Measurements from ENCODE around the gene CLN6. TPM values are rescaled to one million over a fixed set of nuclear protein-coding genes. Genes with fewer than 3 reads are reported as not detected.

CLN6 gene
- 10 to 100 TPM; 12.7 to 21.1 TPM for total RNA-seq

DNA sequence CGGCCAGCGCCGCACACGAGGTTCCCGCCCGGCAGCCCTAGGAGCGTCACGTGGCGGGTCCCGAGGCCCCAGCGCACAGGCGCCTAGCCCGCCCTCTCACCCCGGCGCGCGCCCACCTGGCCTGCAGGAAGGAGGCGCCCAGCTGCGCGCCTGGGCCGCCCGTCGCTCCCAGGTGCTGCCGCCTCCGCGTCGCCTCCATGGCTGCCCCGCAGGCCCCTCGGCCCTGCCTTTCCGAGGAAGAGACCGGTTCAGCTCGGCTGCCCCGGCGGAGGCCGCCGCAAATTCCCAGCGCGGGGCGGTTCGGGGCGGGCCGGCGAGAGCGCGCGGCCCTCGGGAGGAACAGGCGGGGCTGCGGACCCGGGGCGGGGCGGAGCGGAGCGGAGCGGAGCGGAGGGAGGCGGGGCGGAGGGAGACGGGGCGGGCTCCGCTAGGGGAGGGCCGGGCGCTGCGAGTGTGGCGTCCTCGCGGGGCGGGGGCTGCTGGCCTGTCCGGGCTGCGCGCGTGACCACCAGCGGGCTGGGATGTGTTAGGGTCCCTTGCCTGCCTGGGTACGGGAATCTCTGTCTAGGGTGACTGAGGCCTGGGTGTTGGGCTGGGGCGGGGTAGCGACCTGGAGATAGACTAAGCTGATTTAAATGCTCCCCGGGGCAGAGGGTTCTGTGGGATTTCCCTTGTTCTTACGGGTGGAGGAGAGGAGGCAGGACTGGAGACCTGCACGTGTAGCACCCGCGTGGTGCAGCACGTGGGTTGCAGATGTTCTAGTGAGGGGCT is at the start of gene CLN6:
TSS of gene CLN6 (minus strand) at position 343 of the 771 bp plus-strand sequence. CDS start at position 199, 144 bp downstream.
- WGBS, 2 donors: 0 to 1% methylated on average over 11 to 65 of the region's 82 CpGs
- no peaks in the 10 kb centered on the region for H3K36me3 ChIP-seq (replicated peaks in 1 of 2; ENCODE audit: insufficient read depth in 1 of 2, low read depth in 2 of 2)
- H3K9me3 ChIP-seq: no peaks in the 10 kb centered on the region
- peak within 1 kb of the TSS; percentile 63 to 88 for H3K4me3 ChIP-seq
- intact Hi-C loops (cut with DNase I): no loop called here
- DNase-seq (peak; percentile 79 to 86 (median 80)), ATAC-seq (peak; percentile 97)
- TF ChIP-seq POLR2A (IDR thresholded peaks at IDR 0.05): peak; percentile 26 to 50 (median 46)
- TF ChIP-seq, protein P1, sequence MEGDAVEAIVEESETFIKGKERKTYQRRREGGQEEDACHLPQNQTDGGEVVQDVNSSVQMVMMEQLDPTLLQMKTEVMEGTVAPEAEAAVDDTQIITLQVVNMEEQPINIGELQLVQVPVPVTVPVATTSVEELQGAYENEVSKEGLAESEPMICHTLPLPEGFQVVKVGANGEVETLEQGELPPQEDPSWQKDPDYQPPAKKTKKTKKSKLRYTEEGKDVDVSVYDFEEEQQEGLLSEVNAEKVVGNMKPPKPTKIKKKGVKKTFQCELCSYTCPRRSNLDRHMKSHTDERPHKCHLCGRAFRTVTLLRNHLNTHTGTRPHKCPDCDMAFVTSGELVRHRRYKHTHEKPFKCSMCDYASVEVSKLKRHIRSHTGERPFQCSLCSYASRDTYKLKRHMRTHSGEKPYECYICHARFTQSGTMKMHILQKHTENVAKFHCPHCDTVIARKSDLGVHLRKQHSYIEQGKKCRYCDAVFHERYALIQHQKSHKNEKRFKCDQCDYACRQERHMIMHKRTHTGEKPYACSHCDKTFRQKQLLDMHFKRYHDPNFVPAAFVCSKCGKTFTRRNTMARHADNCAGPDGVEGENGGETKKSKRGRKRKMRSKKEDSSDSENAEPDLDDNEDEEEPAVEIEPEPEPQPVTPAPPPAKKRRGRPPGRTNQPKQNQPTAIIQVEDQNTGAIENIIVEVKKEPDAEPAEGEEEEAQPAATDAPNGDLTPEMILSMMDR (IDR thresholded peaks at IDR 0.05): no peak
- H3K27me3 ChIP-seq: no peaks in the 10 kb centered on the region
- peaks cover 19% of the 10 kb centered on the region for H3K4me1 ChIP-seq
- H3K27ac ChIP-seq: peak within 1 kb of the TSS; percentile 67 to 94 (median 86)

DNA sequence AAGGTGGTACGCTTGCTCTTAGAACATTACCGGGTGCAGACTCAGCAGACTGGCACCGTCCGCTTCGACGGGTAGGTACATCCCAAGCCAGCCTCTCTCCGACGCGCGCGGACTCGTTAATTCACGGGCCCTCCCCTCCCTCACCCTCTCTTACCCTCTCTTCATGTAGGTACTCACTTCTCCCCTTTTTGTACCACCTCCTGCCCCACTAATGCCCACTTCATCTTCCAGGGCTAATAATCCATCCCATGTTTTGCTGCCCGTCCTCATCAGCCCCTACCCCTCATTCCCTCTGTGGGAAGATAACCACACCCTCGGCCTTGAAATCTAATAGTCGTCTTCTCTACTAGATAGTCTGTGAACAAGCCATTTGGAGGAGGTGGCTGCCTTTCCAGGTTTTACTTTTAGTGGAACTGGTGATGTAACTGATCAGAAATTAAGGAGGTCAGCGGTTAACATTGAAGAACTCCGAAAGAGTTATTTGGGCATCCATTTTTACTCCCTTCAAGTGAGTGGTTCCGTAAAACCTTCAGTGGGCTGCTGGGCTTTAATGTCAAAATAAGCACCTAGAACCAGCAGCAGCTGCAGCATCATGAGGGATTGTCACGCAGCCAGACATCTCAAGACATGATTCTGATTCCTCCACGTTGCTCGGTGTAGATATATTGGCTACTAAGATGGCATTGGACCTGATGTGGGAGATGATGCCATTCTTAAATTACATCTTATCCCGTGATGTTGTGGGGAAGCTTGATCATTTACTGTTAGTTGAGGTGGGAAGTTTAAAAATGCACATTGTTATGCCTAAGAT is 49.3 kb upstream of the CLN6 start:
- intact Hi-C loops (cut with DNase I): no loop called here
- no peak for DNase-seq
- 1 to 2% methylated on average over 23 of the region's 23 CpGs for WGBS, 2 donors
- peak; percentile 1 for ATAC-seq
- TF ChIP-seq POLR2A (IDR thresholded peaks at IDR 0.05): no peak
- TF ChIP-seq, protein P1 (IDR thresholded peaks at IDR 0.05): no peak
- Histone ChIP-seq H3K4me3 (peak overlapping the region; percentile 79 to 88), H3K9me3 (no peaks in the 10 kb centered on the region), H3K36me3 (replicated peaks in 1 of 2; ENCODE audit: insufficient read depth in 1 of 2, low read depth in 2 of 2) (no peaks in the 10 kb centered on the region), H3K27ac (peak overlapping the region; percentile 79 to 98 (median 92)), H3K27me3 (no peaks in the 10 kb centered on the region), H3K4me1 (peaks cover 43% of the 10 kb centered on the region)

DNA sequence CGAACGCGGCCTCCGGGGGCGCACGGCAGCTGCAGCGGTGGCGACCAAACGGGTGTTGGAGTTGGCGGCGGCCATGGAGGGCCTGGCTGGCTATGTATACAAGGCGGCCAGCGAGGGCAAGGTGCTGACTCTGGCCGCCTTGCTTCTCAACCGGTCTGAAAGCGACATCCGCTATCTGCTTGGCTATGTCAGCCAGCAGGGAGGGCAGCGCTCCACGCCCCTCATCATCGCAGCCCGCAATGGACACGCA is 48.7 kb upstream of the CLN6 start:
- H3K27ac ChIP-seq: peak overlapping the region; percentile 79 to 98 (median 92)
- H3K4me1 ChIP-seq: peaks cover 43% of the 10 kb centered on the region

DNA sequence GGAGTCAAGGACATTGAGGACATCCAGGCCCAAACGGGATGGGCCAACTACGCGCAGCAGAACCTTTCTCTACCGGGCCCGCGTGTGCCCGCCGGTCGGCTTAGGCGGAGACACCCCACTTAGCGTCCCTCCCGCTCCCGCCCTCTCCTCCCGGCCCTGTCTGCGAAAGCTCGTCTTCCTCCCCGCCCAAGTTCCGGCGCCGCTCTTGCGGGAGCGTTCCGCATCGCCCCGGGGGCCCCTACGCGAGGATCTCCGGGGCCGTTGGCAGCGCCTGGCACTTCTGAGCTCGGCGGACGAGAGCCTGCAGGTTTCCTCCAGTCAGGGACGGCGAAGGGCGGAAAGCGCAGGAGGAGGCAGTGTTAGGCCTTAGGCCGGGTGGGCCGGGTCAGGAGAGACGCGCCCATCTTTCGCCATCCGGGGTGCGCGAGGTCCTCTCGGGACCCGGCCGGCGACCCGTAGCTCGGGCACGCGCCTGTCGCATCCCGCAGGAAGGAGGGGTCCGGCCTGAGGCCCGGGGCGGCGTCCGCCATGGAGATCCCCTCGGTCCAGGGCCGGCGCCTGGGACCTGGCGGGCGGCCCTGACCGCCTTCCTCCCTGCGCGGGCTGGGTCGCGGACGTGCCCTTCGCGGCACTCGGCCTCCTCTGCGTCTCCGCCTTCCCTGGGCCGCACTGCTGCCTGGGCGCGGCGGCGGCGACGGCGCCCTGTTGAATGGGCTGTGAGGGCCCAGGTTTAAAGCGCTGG is 48.2 kb upstream of the CLN6 start, which contains the start of gene FEM1B:
TSS of gene FEM1B (plus strand) at position 143 of the 742 bp plus-strand sequence. CDS start 673 bp downstream, outside the sequence.
- Histone ChIP-seq H3K4me1 (peaks cover 43% of the 10 kb centered on the region), H3K36me3 (replicated peaks in 1 of 2; ENCODE audit: insufficient read depth in 1 of 2, low read depth in 2 of 2) (no peaks in the 10 kb centered on the region), H3K4me3 (peak within 1 kb of the TSS; percentile 79 to 88), H3K9me3 (no peaks in the 10 kb centered on the region), H3K27ac (peak within 1 kb of the TSS; percentile 79 to 98 (median 92)), H3K27me3 (no peaks in the 10 kb centered on the region)
- ATAC-seq (peak; percentile 92), DNase-seq (peak; percentile 87 to 93 (median 91))
- TF ChIP-seq, protein P1 (IDR thresholded peaks at IDR 0.05): peak in 2 of 7 experiments; percentile 17 to 44
- TF ChIP-seq POLR2A (IDR thresholded peaks at IDR 0.05): peak; percentile 44 to 81 (median 79)
- 0 to 1% methylated on average over 20 to 55 of the region's 85 CpGs for WGBS, 2 donors
- intact Hi-C loops (cut with DNase I): no loop called here

More for the DNA sequence above, 48.7 kb upstream of the CLN6 start:
- DNase-seq (peak in 3 of 4 donors; percentile 64 to 74 (median 74)), ATAC-seq (no peak)
- WGBS, 2 donors: 0% methylated on average over 9 to 22 of the region's 22 CpGs
- intact Hi-C loops (cut with DNase I): no loop called here
- TF ChIP-seq, protein P1 (IDR thresholded peaks at IDR 0.05): peak in 4 of 7 experiments; percentile 34 to 50 (median 46)
- no peak for TF ChIP-seq POLR2A (IDR thresholded peaks at IDR 0.05)
- Histone ChIP-seq H3K4me3 (peak overlapping the region; percentile 79 to 88), H3K36me3 (replicated peaks in 1 of 2; ENCODE audit: insufficient read depth in 1 of 2, low read depth in 2 of 2) (no peaks in the 10 kb centered on the region), H3K9me3 (no peaks in the 10 kb centered on the region), H3K27me3 (no peaks in the 10 kb centered on the region)
